GM12878 (cell line): ENCODE results near the gene TNFAIP3. TPM values are rescaled to one million over a fixed set of nuclear protein-coding genes. Genes with fewer than 3 reads are reported as not detected.

Experiments used
- ATAC-seq: fragments of 200-7000 bp; cut with Tn5 transposase; 3 replicates; pipeline ENCODE4 v1.9.1; 2020; ENCODE audit warnings: mild to moderate bottlenecking, moderate library complexity
- BruUV-seq: library from RNA; stranded (reverse); fragments of 400-500 nt; replicated peaks from 2 replicates; lab custom pipeline; 2021; lab: Mats Ljungman, UMichigan
- CTCF ChIA-PET: fragments of 300-600 bp; sonication (Branson Sonifier 250); formaldehyde crosslinking; extraction: SDS; loops from one replicate; lab custom pipeline; 2021; ENCODE audit warnings: inconsistent platforms; lab: Yijun Ruan, JAX
- POLR2A ChIA-PET: fragments of 350-600 bp; formaldehyde crosslinking; extraction: SDS; loops from one replicate; lab custom pipeline; 2021; ENCODE audit warnings: inconsistent platforms; lab: Charles Lee
- RAD21 ChIA-PET: fragments of 300-600 bp; sonication (Branson Sonifier 250); formaldehyde crosslinking; loops from one replicate; lab custom pipeline; 2023; ENCODE audit warnings: antibody characterized with exemption; ENCODE audit not compliant: unreplicated experiment; lab: Charles Lee
- SMC1A ChIA-PET: fragments of 300-600 bp; sonication (Branson Sonifier 250); formaldehyde crosslinking; loops from one replicate; lab custom pipeline; 2023; ENCODE audit not compliant: unreplicated experiment, uncharacterized antibody; lab: Charles Lee
- DNase-seq: peaks from one replicate; pipeline ENCODE4 v3.0.0-alpha.2; 2011; ENCODE audit warnings: low read depth, low spot score
- FAIRE-seq: peaks from 3 replicates; lab custom pipeline; 2011; peaks lifted over from hg19 to GRCh38; lab: Jason Lieb, UNC
- H2AFZ ChIP-seq: 2 replicates; pipeline ENCODE4 v1.6.0; 2011; ENCODE audit warnings: low read depth, low read length, control low read depth; ENCODE audit not compliant: control insufficient read depth
- H3K27ac ChIP-seq: 2 replicates; pipeline ENCODE4 v1.5.1; 2011; ENCODE audit warnings: control low read depth; ENCODE audit not compliant: control insufficient read depth, insufficient read depth
- H3K27me3 ChIP-seq, 2 experiments: replicated peaks in 1 of 2; 2 replicates each; pipeline versions ENCODE4 v1.6.0 to v1.6.1; 2011; ENCODE audit warnings: low read length in 1 of 2; ENCODE audit not compliant: control insufficient read depth in 2 of 2, insufficient read depth in 2 of 2
- H3K36me3 ChIP-seq, 2 experiments: 2 replicates each; pipeline ENCODE4 v1.5.1; 2011; ENCODE audit warnings: low read length in 1 of 2; ENCODE audit not compliant: control insufficient read depth in 2 of 2, insufficient read depth in 2 of 2
- H3K4me1 ChIP-seq: 2 replicates; pipeline ENCODE4 v1.6.1; 2011; ENCODE audit warnings: mild to moderate bottlenecking, low read length, moderate library complexity, mixed read lengths; ENCODE audit not compliant: control insufficient read depth, insufficient read depth
- H3K4me2 ChIP-seq: 2 replicates; pipeline ENCODE4 v1.6.0; 2011; ENCODE audit warnings: control low read depth; ENCODE audit not compliant: control insufficient read depth, insufficient read depth
- H3K4me3 ChIP-seq: fragments of 200-600 bp; sonication (generic); 2 replicates; pipeline ENCODE4 v1.5.1; 2016
- H3K79me2 ChIP-seq: 2 replicates; pipeline ENCODE4 v1.6.0; 2011; ENCODE audit warnings: low read length; ENCODE audit not compliant: control insufficient read depth, insufficient read depth
- H3K9ac ChIP-seq: 2 replicates; pipeline ENCODE4 v1.8.0; 2011; ENCODE audit warnings: low read length, control low read depth, mixed read lengths; ENCODE audit not compliant: control insufficient read depth, insufficient read depth
- H3K9me3 ChIP-seq: replicated peaks from 3 replicates; pipeline ENCODE4 v1.5.1; 2011; ENCODE audit warnings: mild to moderate bottlenecking, low read length; ENCODE audit not compliant: control insufficient read depth, insufficient read depth
- H4K20me1 ChIP-seq: 2 replicates; pipeline ENCODE4 v1.6.0; 2011; ENCODE audit not compliant: control insufficient read depth, insufficient read depth
- BACH1 ChIP-seq: fragments of 450-650 bp; IDR thresholded peaks from 2 replicates; pipeline ENCODE4 v1.6.1; 2017; ENCODE audit warnings: mild to moderate bottlenecking, borderline replicate concordance
- BCL11A ChIP-seq: IDR thresholded peaks from 2 replicates; pipeline ENCODE4 v1.6.1; 2011; ENCODE audit warnings: low read depth, low read length
- HDAC6 ChIP-seq: fragments of 200-600 bp; sonication (generic); IDR thresholded peaks from one replicate; pipeline ENCODE4 v1.8.0; 2017; ENCODE audit warnings: antibody characterized with exemption; ENCODE audit not compliant: unreplicated experiment
- IKZF1 ChIP-seq: fragments of 450-650 bp; conservative IDR thresholded peaks from 2 replicates; pipeline ENCODE4 v1.6.1; 2017; ENCODE audit warnings: antibody characterized with exemption, mild to moderate bottlenecking
- POLR2AphosphoS2 ChIP-seq: IDR thresholded peaks from 2 replicates; pipeline ENCODE4 v1.6.1; 2011; ENCODE audit warnings: low read depth, mild to moderate bottlenecking, low read length, improper control_type of control experiment, moderate library complexity
- POU2F2 ChIP-seq: IDR thresholded peaks from 3 replicates; pipeline ENCODE4 v1.6.1; 2011; ENCODE audit warnings: low read depth, mild to moderate bottlenecking, low read length, borderline replicate concordance
- WGBS: methylation state at CpG from one replicate; pipeline ENCODE4 v1.1.6; 2016; ENCODE audit warnings: low lambda C conversion rate; ENCODE audit not compliant: insufficient replicate concordance, insufficient coverage; ENCODE audit errors: missing lambda C conversion rate; 5-methylcytosine and 5-hydroxymethylcytosine counted together
- in situ Hi-C: fragments of 300-500 bp; cut with MboI; formaldehyde crosslinking; loops from 9 replicates; pipeline ENCODE4 v1.14.3; 2018; ENCODE audit warnings: mixed read lengths
- intact Hi-C: fragments of 100-400 bp; cut with micrococcal nuclease; formaldehyde crosslinking; loops from one replicate; pipeline ENCODE4 v1.14.2; 2022; ENCODE audit not compliant: unreplicated experiment
- polyA plus RNA-seq, 11 experiments: library from polyadenylated mRNA; depleted of rRNA in 4 of 11; unstranded in 6 of 11; stranded (reverse) in 5 of 11; fragments of >200 nt; fragmentation: Nextera tagmentation in 4 of 11; fragmentation: Illumina TruSeq in 1 of 11; extraction: Ambion mirVana in 4 of 11; extraction: Trizol in 1 of 11; gene quantifications; 1 replicate in 1 of 11; 2 replicates in 10 of 11; pipeline versions ENCODE4 v1.2.1 to v1.2.3, GENCODE V29; 2011 to 2016; ENCODE audit warnings: inconsistent platforms in 2 of 11, missing spikeins in 2 of 11, low read depth in 1 of 11
- total RNA-seq, 4 experiments: library from RNA; depleted of rRNA in 3 of 4; stranded (reverse); fragments of >200 nt in 3 of 4; fragmentation: Illumina TruSeq in 1 of 4; extraction: Trizol in 1 of 4; gene quantifications; 2 replicates each; pipeline versions ENCODE4 v1.2.1 to v1.2.3, GENCODE V29; 2013 to 2021
- TF ChIP-seq, protein P1 (sequence below): fragments of 450-650 bp; IDR thresholded peaks from 2 replicates; pipeline ENCODE4 v1.6.1; 2016; ENCODE audit warnings: mild to moderate bottlenecking
- TF ChIP-seq, protein P2 (sequence below): IDR thresholded peaks from 2 replicates; pipeline ENCODE4 v1.6.1; 2012; ENCODE audit warnings: low read depth, low read length, improper control_type of control experiment

Gene TNFAIP3
- total and polyA plus RNA-seq, 10 of the 15 experiments (the other 5 are each of a cell fraction or from before 2014, with no cell fraction given) = 18.0 to 350 (median 127) TPM

DNA sequence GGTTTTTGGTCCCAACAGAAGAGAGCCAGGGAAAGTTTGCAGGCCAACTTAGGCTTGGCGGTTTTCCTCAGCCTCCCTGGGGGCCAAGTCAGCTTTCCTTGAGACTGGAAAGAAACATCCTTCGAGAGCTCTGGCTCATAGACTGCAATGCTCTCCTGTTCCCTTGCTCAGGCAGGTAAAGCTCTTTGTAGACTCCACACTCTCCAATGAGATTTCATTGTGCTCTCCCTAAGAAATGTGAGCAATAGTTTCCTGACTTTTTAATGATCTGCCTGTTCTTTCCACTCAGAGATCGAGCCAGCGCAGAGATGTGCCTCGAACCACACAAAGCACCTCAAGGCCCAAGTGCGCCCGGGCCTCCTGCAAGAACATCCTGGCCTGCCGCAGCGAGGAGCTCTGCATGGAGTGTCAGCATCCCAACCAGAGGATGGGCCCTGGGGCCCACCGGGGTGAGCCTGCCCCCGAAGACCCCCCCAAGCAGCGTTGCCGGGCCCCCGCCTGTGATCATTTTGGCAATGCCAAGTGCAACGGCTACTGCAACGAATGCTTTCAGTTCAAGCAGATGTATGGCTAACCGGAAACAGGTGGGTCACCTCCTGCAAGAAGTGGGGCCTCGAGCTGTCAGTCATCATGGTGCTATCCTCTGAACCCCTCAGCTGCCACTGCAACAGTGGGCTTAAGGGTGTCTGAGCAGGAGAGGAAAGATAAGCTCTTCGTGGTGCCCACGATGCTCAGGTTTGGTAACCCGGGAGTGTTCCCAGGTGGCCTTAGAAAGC, 13.9 kb downstream of the TNFAIP3 start:
- 82% methylated on average over 21 of the region's 21 CpGs for WGBS
- no peaks in the 10 kb centered on the region for H3K27me3 ChIP-seq
- ChIA-PET POLR2A (interaction anchor here (0.7 to 3.3 kb wide), 14 partner anchors 10 to 68 kb away, joined by 3 to 20 read pairs (median 3); no protein-coding TSS in a partner anchor), SMC1A (interaction anchor here (0.8 to 30.6 kb wide), 12 partner anchors 7 to 218 kb away, joined by 3 to 1237 read pairs (median 6); partner anchors contain the start of gene TNFAIP3), RAD21 (interaction anchor here (0.9 to 20.6 kb wide), 13 partner anchors 7 to 176 kb away, joined by 3 to 774 read pairs (median 6); partner anchors contain the start of gene TNFAIP3), CTCF (interaction anchor here (0.7 to 24.0 kb wide), 11 partner anchors 7 to 219 kb away, joined by 3 to 712 read pairs (median 4); no protein-coding TSS in a partner anchor)
- H2AFZ ChIP-seq = no peak overlapping the region
- H3K9me3 ChIP-seq = no peaks in the 10 kb centered on the region
- H3K27ac ChIP-seq = no peak overlapping the region
- ATAC-seq (no peak), DNase-seq (no peak), FAIRE-seq (no peak)
- BruUV-seq = no TSS peak
- H3K9ac ChIP-seq = no peak overlapping the region
- H4K20me1 ChIP-seq = no peaks in the 10 kb centered on the region; the same call in 1 of the 2 replicates
- TF ChIP-seq IKZF1 = 0 out of 2 replicates have a peak, but pooled peaks have one; percentile 2
- TF ChIP-seq, protein P1, sequence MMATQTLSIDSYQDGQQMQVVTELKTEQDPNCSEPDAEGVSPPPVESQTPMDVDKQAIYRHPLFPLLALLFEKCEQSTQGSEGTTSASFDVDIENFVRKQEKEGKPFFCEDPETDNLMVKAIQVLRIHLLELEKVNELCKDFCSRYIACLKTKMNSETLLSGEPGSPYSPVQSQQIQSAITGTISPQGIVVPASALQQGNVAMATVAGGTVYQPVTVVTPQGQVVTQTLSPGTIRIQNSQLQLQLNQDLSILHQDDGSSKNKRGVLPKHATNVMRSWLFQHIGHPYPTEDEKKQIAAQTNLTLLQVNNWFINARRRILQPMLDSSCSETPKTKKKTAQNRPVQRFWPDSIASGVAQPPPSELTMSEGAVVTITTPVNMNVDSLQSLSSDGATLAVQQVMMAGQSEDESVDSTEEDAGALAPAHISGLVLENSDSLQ = peak; percentile 73
- TF ChIP-seq HDAC6 = no peak
- no peak for TF ChIP-seq BCL11A
- TF ChIP-seq BACH1 = peak; percentile 53; the same call in 1 of the 2 replicates
- TF ChIP-seq, protein P2, sequence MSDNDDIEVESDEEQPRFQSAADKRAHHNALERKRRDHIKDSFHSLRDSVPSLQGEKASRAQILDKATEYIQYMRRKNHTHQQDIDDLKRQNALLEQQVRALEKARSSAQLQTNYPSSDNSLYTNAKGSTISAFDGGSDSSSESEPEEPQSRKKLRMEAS = no peak
- TF ChIP-seq POU2F2 = peak; percentile 11; the same call in 1 of the 3 replicates
- TF ChIP-seq POLR2AphosphoS2 = peak; percentile 53; the same call in 1 of the 2 replicates
- peaks cover 39 to 61% of the 10 kb centered on the region in 2 experiments for H3K36me3 ChIP-seq
- H3K4me2 ChIP-seq = peak overlapping the region; percentile 54; the same call in 1 of the 2 replicates
- in situ Hi-C loops (no loop called here), intact Hi-C loops (no loop called here)
- peaks cover 10% of the 10 kb centered on the region; the same call in 1 of the 2 replicates for H3K4me1 ChIP-seq
- H3K79me2 ChIP-seq = peaks cover 56% of the 10 kb centered on the region
- no peak overlapping the region; the same call in 1 of the 2 replicates for H3K4me3 ChIP-seq
